HG03175 (cell line): ENCODE data around the gene LY6G6C.
A peak's percentile ranks its signal among the peaks of the same experiment; 100 is the strongest.

Experiments used
- ATAC-seq: cut with Tn5 transposase; IDR thresholded peaks from one replicate; pipeline ENCODE4 v1.9.1; 2021; ENCODE audit warnings: mild to moderate bottlenecking, moderate library complexity; ENCODE audit not compliant: unreplicated experiment

The LY6G6C gene

GRCh38 chr6:31727717-31728671 is 6.4 kb upstream of the LY6G6C start:
- ATAC-seq = no peak

GRCh38 chr6:31727034-31727716 is 5.6 kb upstream of the LY6G6C start:
- ATAC-seq = peak; percentile 73

GRCh38 chr6:31725502-31726350 is 4.2 kb upstream of the LY6G6C start:
- ATAC-seq = no peak

- ATAC-seq = no peak
These were observed 2.6 kb upstream of the LY6G6C start for GRCh38 chr6:31723980-31724691.

- no peak for ATAC-seq
These were observed 1.9 kb upstream of the LY6G6C start, which contains the start of gene MPIG6B for GRCh38 chr6:31723245-31723979. Gene MPIG6B, plus strand, starts transcription at chr6:31723373. Its CDS starts 11 bp downstream, at chr6:31723384.

- no peak for ATAC-seq
These were observed 627 bp upstream of the LY6G6C start for GRCh38 chr6:31722173-31722572.

- no peak for ATAC-seq
These were observed 1.3 kb downstream of the LY6G6C start for GRCh38 chr6:31720196-31720770.

- ATAC-seq = no peak
These were observed 2.5 kb downstream of the LY6G6C start for GRCh38 chr6:31719001-31719400.

GRCh38 chr6:31718265-31718664 is 3.3 kb downstream of the LY6G6C start:
- ATAC-seq = no peak

- no peak for ATAC-seq
These were observed 3.9 kb downstream of the LY6G6C start for GRCh38 chr6:31717499-31718222.

- ATAC-seq = no peak
These were observed 6.3 kb downstream of the LY6G6C start, which contains the start of gene LY6G6D for GRCh38 chr6:31715022-31715958. Gene LY6G6D, plus strand, starts transcription at chr6:31715348. Its CDS starts 8 bp downstream, at chr6:31715356.

GRCh38 chr6:31713991-31714684 is 7.4 kb downstream of the LY6G6C start:
- no peak for ATAC-seq

- no peak for ATAC-seq
These were observed 8.1 kb downstream of the LY6G6C start for GRCh38 chr6:31713465-31713864.

- ATAC-seq = no peak
These were observed 9.2 kb downstream of the LY6G6C start for GRCh38 chr6:31712296-31712695.

- no peak for ATAC-seq
These were observed 10.3 kb downstream of the LY6G6C start for GRCh38 chr6:31711233-31711632.

- ATAC-seq = no peak
These were observed 10.9 kb downstream of the LY6G6C start for GRCh38 chr6:31710523-31711219.
